Common myeloid progenitor, CD34-positive (primary cell): ENCODE data around the gene CALCR.

Experiments
- CTCF ChIA-PET: fragments of 350-600 bp; sonication (Branson Sonifier 250); formaldehyde crosslinking; loops from one replicate; lab custom pipeline; 2021; ENCODE audit warnings: antibody characterized with exemption; lab: Charles Lee
- POLR2A ChIA-PET: fragments of 350-600 bp; sonication (Branson Sonifier 250); formaldehyde crosslinking; loops from one replicate; lab custom pipeline; 2021; ENCODE audit warnings: antibody characterized with exemption; lab: Charles Lee
- DNase-seq, 3 donors: peaks; one replicate each; pipeline versions ENCODE4 v3.0.0 to v3.0.0-alpha.2; 2013
- H3K27ac ChIP-seq, 2 experiments: 1 replicate in 1 of 2; 2 replicates in 1 of 2; pipeline ENCODE4 v1.7.0; 2013; ENCODE audit warnings: inconsistent platforms in 2 of 2, low read length in 2 of 2, mild to moderate bottlenecking in 2 of 2, low read depth in 1 of 2, moderate library complexity in 1 of 2; ENCODE audit not compliant: severe bottlenecking in 2 of 2, insufficient read depth in 1 of 2, poor library complexity in 1 of 2
- H3K27me3 ChIP-seq, 5 experiments: replicated peaks in 2 of 5; 1 replicate in 3 of 5; 2 replicates in 2 of 5; pipeline versions ENCODE4 v1.6.1 to v1.7.0; 2013; ENCODE audit warnings: low read length in 4 of 5, mild to moderate bottlenecking in 2 of 5, moderate library complexity in 2 of 5, inconsistent platforms in 1 of 5; ENCODE audit not compliant: insufficient read depth in 5 of 5, control insufficient read depth in 4 of 5
- H3K36me3 ChIP-seq, 4 experiments: 1 replicate in 2 of 4; 2 replicates in 2 of 4; pipeline versions ENCODE4 v1.6.1 to v1.7.0; 2013; ENCODE audit warnings: low read length in 3 of 4, control low read depth in 1 of 4, mild to moderate bottlenecking in 1 of 4; ENCODE audit not compliant: control insufficient read depth in 4 of 4, insufficient read depth in 4 of 4
- H3K4me1 ChIP-seq, 4 experiments: 1 replicate in 3 of 4; 2 replicates in 1 of 4; pipeline versions ENCODE4 v1.6.1 to v1.7.1; 2013; ENCODE audit warnings: low read length in 3 of 4, mild to moderate bottlenecking in 3 of 4, control low read depth in 1 of 4, inconsistent platforms in 1 of 4, moderate library complexity in 1 of 4; ENCODE audit not compliant: control insufficient read depth in 4 of 4, insufficient read depth in 4 of 4; ENCODE audit errors: control extremely low read depth in 1 of 4
- H3K4me3 ChIP-seq, 7 experiments: 1 replicate in 4 of 7; 2 replicates in 3 of 7; pipeline versions ENCODE4 v1.5.1 to v1.7.0; 2013; ENCODE audit warnings: mild to moderate bottlenecking in 7 of 7, low read length in 6 of 7, moderate library complexity in 6 of 7, inconsistent platforms in 2 of 7, low read depth in 2 of 7, control low read depth in 1 of 7; ENCODE audit not compliant: insufficient read depth in 4 of 7, control insufficient read depth in 1 of 7; ENCODE audit errors: extremely low read depth in 1 of 7
- H3K9me3 ChIP-seq, 5 experiments: 1 replicate in 4 of 5; 2 replicates in 1 of 5; pipeline versions ENCODE4 v1.6.1 to v1.7.1; 2013; ENCODE audit warnings: low read length in 4 of 5, mild to moderate bottlenecking in 2 of 5, inconsistent platforms in 1 of 5, low read depth in 1 of 5, moderate library complexity in 1 of 5; ENCODE audit not compliant: control insufficient read depth in 4 of 5, insufficient read depth in 2 of 5; ENCODE audit errors: control extremely low read depth in 1 of 5
- WGBS: methylation state at CpG from one replicate; pipeline ENCODE4 v1.1.5; 2013; ENCODE audit not compliant: insufficient coverage; 5-methylcytosine and 5-hydroxymethylcytosine counted together

Gene CALCR

DNA sequence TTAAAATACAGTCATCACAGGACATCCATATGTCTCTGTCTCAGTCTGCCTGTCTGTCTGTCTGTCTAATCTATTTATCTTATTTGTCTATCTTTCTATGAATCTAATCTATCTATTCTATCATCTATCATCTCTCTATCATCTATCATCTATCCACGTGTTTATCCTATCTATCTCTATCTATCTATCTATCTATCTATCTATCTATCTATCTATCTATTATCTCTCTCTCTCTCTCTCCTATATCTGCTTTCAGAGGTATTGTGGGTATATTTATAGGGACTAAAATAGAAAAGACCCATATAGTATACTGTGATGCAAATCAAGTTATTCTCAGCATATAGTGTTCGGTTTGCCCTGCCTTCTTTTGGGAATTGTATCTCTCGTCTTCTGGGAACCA is 174.9 kb downstream of the CALCR start:
- Histone ChIP-seq H3K9me3 (no peaks in the 10 kb centered on the region), H3K36me3 (no peaks in the 10 kb centered on the region), H3K27me3 (no peaks in the 10 kb centered on the region), H3K4me3 (no peak overlapping the region), H3K27ac (no peak overlapping the region), H3K4me1 (no peaks in the 10 kb centered on the region)
- WGBS = 83% methylated on average over 3 of the region's 3 CpGs
- no peak for DNase-seq
- CTCF ChIA-PET = no interaction called here
- POLR2A ChIA-PET = no interaction called here

DNA sequence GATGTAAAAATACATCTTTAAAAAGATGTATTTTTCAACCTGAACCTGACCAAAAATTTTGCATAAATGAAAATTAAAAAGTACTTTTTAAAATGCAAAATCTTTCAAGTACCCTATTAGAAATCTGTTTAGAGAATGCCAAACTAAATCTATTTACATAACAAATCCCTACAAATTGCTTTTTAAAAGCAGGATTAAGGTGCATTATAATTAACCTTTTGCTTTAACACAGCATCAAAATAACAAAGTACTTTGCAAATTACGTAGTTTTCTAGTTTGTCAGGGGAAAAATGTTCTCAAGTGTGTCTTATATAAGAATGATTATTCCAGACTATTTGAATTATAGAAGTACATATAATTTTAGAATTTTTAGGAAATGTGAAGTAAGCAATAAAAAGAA is 181.5 kb downstream of the CALCR start:
- ChIA-PET CTCF (no interaction called here), POLR2A (no interaction called here)
- no peaks in the 10 kb centered on the region for H3K4me1 ChIP-seq
- H3K9me3 ChIP-seq = no peaks in the 10 kb centered on the region
- H3K27me3 ChIP-seq = peaks cover 0 to 2% (median 0%) of the 10 kb centered on the region in 5 experiments
- no peak for DNase-seq
- H3K4me3 ChIP-seq = no peak overlapping the region
- no peaks in the 10 kb centered on the region for H3K36me3 ChIP-seq
- no CpG with 5 or more reads among the region's 1 CpG for WGBS
- H3K27ac ChIP-seq = no peak overlapping the region

DNA sequence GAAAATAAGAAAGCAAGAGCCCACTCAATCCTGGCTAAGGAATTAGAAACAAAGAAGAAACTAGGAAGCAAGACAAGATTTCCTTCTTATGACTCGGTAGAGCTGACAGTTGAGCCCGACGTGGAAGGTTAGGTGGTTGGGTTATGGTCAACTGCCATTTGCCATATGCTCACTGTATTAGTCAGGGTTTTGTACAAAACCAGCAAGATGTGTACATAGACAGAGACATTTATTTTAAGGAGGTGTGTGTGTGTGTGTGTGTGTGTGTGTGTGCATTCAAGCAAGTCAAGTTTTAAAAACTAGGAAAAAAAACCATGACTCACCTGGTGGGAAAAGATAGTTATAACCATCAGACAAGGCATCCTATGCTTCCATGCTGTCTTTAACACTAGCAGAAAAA is 183.9 kb downstream of the CALCR start:
- CTCF ChIA-PET = no interaction called here
- WGBS = 100% methylated on average over 1 of the region's 3 CpGs

DNA sequence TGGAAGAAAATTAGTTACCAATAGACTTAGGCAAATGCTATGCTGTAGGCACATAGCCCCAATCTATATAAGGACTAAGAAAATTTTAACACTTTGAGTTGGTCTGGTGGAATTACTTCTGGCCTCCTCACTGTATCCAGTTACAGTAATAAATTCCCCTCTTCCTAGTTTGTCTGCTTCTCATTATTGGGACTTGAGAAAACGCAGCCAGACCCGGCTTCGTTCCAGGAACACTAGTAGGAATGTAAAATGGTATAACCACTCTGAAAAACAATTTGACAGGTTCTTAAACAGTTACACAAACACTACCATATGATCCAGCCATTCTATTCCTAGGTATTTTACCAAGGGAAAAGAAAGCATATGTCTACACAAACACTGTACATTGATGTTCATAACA is 192.2 kb downstream of the CALCR start:
- ChIA-PET POLR2A (no interaction called here), CTCF (no interaction called here)
- Histone ChIP-seq H3K9me3 (peaks cover 0 to 1% (median 0%) of the 10 kb centered on the region in 5 experiments), H3K36me3 (no peaks in the 10 kb centered on the region), H3K27me3 (no peaks in the 10 kb centered on the region), H3K4me1 (no peaks in the 10 kb centered on the region), H3K27ac (no peak overlapping the region), H3K4me3 (no peak overlapping the region)
- WGBS = no CpG with 5 or more reads among the region's 3 CpGs
- DNase-seq = no peak

More for the DNA sequence above, 183.9 kb downstream of the CALCR start:
- Histone ChIP-seq H3K27me3 (peaks cover 0 to 2% (median 0%) of the 10 kb centered on the region in 5 experiments), H3K4me1 (no peaks in the 10 kb centered on the region), H3K27ac (no peak overlapping the region), H3K9me3 (no peaks in the 10 kb centered on the region), H3K4me3 (no peak overlapping the region), H3K36me3 (no peaks in the 10 kb centered on the region)
- POLR2A ChIA-PET = no interaction called here
- DNase-seq = no peak

DNA sequence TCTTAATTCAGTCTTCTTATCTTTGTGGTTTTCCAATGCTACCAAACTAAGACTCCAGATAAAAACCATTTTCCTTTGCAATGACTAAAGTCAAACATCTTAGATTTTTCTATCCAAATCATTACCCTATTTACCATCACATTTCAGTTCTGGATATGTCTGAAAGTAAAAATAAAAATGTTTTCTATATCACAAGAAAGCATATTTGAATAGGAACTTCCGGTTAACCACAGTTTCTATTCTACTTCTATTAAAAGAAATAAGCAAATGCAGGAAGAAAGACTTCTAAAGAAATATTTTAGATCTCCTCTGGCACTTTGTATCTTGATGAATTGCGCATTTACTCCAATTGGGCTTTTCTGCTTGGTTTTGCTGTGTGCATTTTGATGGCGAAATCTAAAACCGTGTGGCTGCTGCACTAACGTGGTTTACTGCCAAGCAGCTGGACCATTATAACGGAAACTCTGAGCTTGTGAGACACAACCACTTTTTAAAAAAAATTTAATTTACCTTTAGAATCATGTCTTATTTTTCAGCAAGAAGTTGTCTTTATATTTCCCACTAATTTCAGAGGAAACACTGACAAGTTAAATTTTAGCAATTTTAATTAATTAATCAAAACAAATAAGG is 196.3 kb downstream of the CALCR start:
- Histone ChIP-seq H3K4me3 (no peak overlapping the region), H3K4me1 (no peaks in the 10 kb centered on the region), H3K9me3 (peaks cover 0 to 1% (median 0%) of the 10 kb centered on the region in 5 experiments), H3K27me3 (peaks cover 0 to 2% (median 0%) of the 10 kb centered on the region in 5 experiments), H3K27ac (no peak overlapping the region), H3K36me3 (no peaks in the 10 kb centered on the region)
- ChIA-PET POLR2A (no interaction called here), CTCF (no interaction called here)
- DNase-seq = no peak
- 88% methylated on average over 5 of the region's 6 CpGs for WGBS

DNA sequence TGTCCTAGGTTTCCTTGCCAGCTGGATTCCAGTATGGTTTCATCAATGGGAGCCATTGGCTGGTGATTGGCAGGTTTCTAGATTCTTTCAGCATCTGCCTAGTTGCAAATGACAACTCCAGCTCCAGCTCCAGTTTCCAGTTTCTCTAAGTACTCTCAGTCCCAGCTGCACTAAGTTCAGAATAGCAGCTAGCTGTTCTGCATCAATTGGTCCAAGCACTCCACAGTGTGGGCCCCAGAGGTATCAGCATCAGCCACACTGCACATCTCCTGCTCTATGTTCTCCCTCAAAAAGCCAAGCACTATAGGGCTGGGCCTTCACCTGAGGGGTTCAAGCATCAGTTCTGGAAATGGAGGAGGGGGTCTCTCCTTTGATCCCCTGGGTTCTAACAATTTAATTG is 198.9 kb downstream of the CALCR start:
- DNase-seq = no peak
- no peak overlapping the region for H3K4me3 ChIP-seq
- ChIA-PET CTCF (no interaction called here), POLR2A (interaction anchor here (0.7 kb wide), 1 partner anchor 525 kb away, joined by 3 read pairs; no protein-coding TSS in a partner anchor)
- peaks cover 0 to 2% (median 0%) of the 10 kb centered on the region in 5 experiments for H3K27me3 ChIP-seq
- no peak overlapping the region for H3K27ac ChIP-seq
- peaks cover 0 to 2% (median 0%) of the 10 kb centered on the region in 5 experiments for H3K9me3 ChIP-seq
- no peaks in the 10 kb centered on the region for H3K4me1 ChIP-seq
- H3K36me3 ChIP-seq = no peaks in the 10 kb centered on the region
